Heart left ventricle (tissue), 16 donors: ENCODE results near the gene ASPSCR1. TPM values are rescaled to one million over a fixed set of nuclear protein-coding genes. Genes with fewer than 3 reads are reported as not detected.

Experiments
- ATAC-seq, 4 donors: fragments of 200-7000 bp; cut with Tn5 transposase; one replicate each; pipeline ENCODE4 v1.9.1; 2020 to 2022; ENCODE audit warnings: moderate library complexity in 4 of 4, mild to moderate bottlenecking in 3 of 4, moderate number of reproducible peaks in 1 of 4
- DNase-seq, 5 donors: peaks; one replicate each; pipeline ENCODE4 v3.0.0-alpha.2; 2020
- H3K27ac ChIP-seq, 12 donors: fragments of 200-600 bp; sonication (generic) in 4 of 12; one replicate each; pipeline versions ENCODE4 v1.5.0 to v1.8.0; 2016 to 2022; ENCODE audit warnings: mild to moderate bottlenecking in 2 of 12
- H3K27me3 ChIP-seq, 9 donors: fragments of 200-600 bp; sonication (generic) in 2 of 9; one replicate each; pipeline versions ENCODE4 v1.5.1 to v1.8.0; 2016 to 2022; ENCODE audit warnings: mild to moderate bottlenecking in 3 of 9
- H3K36me3 ChIP-seq, 9 donors: fragments of 200-600 bp; sonication (generic) in 2 of 9; one replicate each; pipeline versions ENCODE4 v1.5.0 to v1.8.0; 2018 to 2022; ENCODE audit warnings: mild to moderate bottlenecking in 2 of 9
- H3K4me1 ChIP-seq, 12 donors: fragments of 200-600 bp; sonication (generic) in 4 of 12; one replicate each; pipeline versions ENCODE4 v1.5.0 to v1.8.0; 2016 to 2022; ENCODE audit warnings: mild to moderate bottlenecking in 3 of 12
- H3K4me3 ChIP-seq, 12 donors: fragments of 200-600 bp; sonication (generic) in 4 of 12; one replicate each; pipeline versions ENCODE4 v1.5.0 to v1.8.0; 2017 to 2022; ENCODE audit warnings: mild to moderate bottlenecking in 9 of 12, moderate library complexity in 4 of 12
- H3K9me3 ChIP-seq, 12 donors: fragments of 200-600 bp; sonication (generic) in 4 of 12; one replicate each; pipeline versions ENCODE4 v1.5.0 to v1.8.0; 2016 to 2022; ENCODE audit warnings: mild to moderate bottlenecking in 1 of 12
- CTCF ChIP-seq, 12 donors: fragments of 200-600 bp; sonication (generic) in 4 of 12; IDR thresholded peaks; one replicate each; pipeline versions ENCODE4 v1.5.0 to v1.8.0; 2018 to 2022; ENCODE audit warnings: antibody characterized with exemption in 12 of 12, mild to moderate bottlenecking in 5 of 12
- POLR2A ChIP-seq, 2 donors: fragments of 450-650 bp; IDR thresholded peaks; one replicate each; pipeline ENCODE4 v1.6.1; 2017; ENCODE audit warnings: antibody characterized with exemption in 2 of 2, mild to moderate bottlenecking in 2 of 2, moderate library complexity in 2 of 2
- WGBS, 4 donors: extraction: QIAGEN DNeasy Blood & Tissue Kit in 2 of 4; methylation state at CpG; one replicate each; pipeline versions ENCODE4 v1.1.5 to v1.1.7; 2013 to 2018; 5-methylcytosine and 5-hydroxymethylcytosine counted together
- intact Hi-C, 10 donors: fragments of 100-400 bp; cut with DNase I; formaldehyde crosslinking; loops; one replicate each; pipeline versions ENCODE4 v1.11.1 to v1.14.2; 2022
- polyA plus RNA-seq, 2 donors: library from polyadenylated mRNA; stranded (reverse); fragments of 200-250 nt; gene quantifications; one replicate each; pipeline ENCODE4 v1.2.3, GENCODE V29; 2013
- total RNA-seq, 9 donors: library from RNA; depleted of rRNA in 2 of 9; stranded (reverse); fragments of >200 nt in 2 of 9; fragmentation: NEBNext Ultra II Directional in 3 of 9; extraction: Animal tissue kit (Norgen Biotek cat#: 25700) in 3 of 9; gene quantifications; one replicate each; pipeline versions ENCODE4 v1.1.0 to v1.2.4, GENCODE V29; 2016 to 2023
- donor health status: ischemic (EF 13 %, LVEDD 7.1; RV severe dilation, severe dysfunction).
- donor health status: healthy with polysubstance abuse.
- donor health status: DM: no; HTN: yes; CAD: no.
- donor health status: DM: no; HTN: no; CAD: no.
- donor health status: ischemic (EF 25% LVEDD 6.9; RV normal size, moderate dysfunction).
- donor health status: ischemic (EF 25% LVEDD 5.7; RV mildly dilated, moderate dysfunction).
- donor health status: healthy.
- donor health status: DM: yes; HTN: yes; CAD: no.
- donor health status: ischemic (EF 35%, LVEDD 5.7; RV mildly dilated, moderate dysfunction).
- donor health status: nonischemic (EF 11% LVEDD 7.7; RV severe dilation, severe dysfunction).
- donor health status: DM: yes; HTN: yes; CAD: no.
- donor health status: PGD.
- donor health status: ischemic (EF 29% LVEDD 5.4; RV normal size, mild dysfunction).
- donor health status: nonischemic (EF 23%, LVEDD 6.1; RV moderate dilation, normal function).

The ASPSCR1 gene
- total and polyA plus RNA-seq, 11 donors = 15.1 to 43.6 (median 22.9) TPM

- TF ChIP-seq CTCF (IDR thresholded peaks at IDR 0.05) (no peak), POLR2A (IDR thresholded peaks at IDR 0.05) (no peak)
- DNase-seq = peak in 1 of 5 donors; percentile 12
- 73 to 79% (median 77%) methylated on average over 16 to 19 of the region's 19 CpGs for WGBS, 4 donors
- peaks cover 0 to 5% (median 0%) of the 10 kb centered on the region in 12 donors for H3K4me1 ChIP-seq
- no peak for ATAC-seq
- H3K4me3 ChIP-seq = no peak overlapping the region
- H3K36me3 ChIP-seq = no peaks in the 10 kb centered on the region
- H3K27ac ChIP-seq = no peak overlapping the region
- intact Hi-C loops = loop anchor here in 5 of 10 donors (5.0 kb wide), 2 partner anchors 68 to 198 kb away; partner anchors contain the start of genes CENPX (in 1 of the 5) and LRRC45 (in 1 of the 5)
- no peaks in the 10 kb centered on the region for H3K9me3 ChIP-seq
- peaks cover 6 to 41% (median 16%) of the 10 kb centered on the region in 9 donors for H3K27me3 ChIP-seq
Measured at GRCh38 chr17:81954131-81955057, 23.0 kb upstream of the ASPSCR1 start.

- H3K27me3 ChIP-seq = peaks cover 11 to 48% (median 23%) of the 10 kb centered on the region in 9 donors
Measured at GRCh38 chr17:81955058-81955681, 22.3 kb upstream of the ASPSCR1 start.

GRCh38 chr17:81955756-81956544 is 21.5 kb upstream of the ASPSCR1 start:
- intact Hi-C loops = loop anchor here in 5 of 10 donors (5.0 kb wide), 2 partner anchors 66 to 196 kb away; partner anchors contain the start of genes CENPX (in 1 of the 5) and LRRC45 (in 1 of the 5)
- ATAC-seq = no peak
- peaks cover 2 to 20% (median 9%) of the 10 kb centered on the region in 12 donors for H3K4me1 ChIP-seq
- DNase-seq = no peak
- TF ChIP-seq CTCF (IDR thresholded peaks at IDR 0.05) (no peak), POLR2A (IDR thresholded peaks at IDR 0.05) (no peak)
- WGBS, 4 donors = 80 to 86% (median 82%) methylated on average over 8 to 13 of the region's 13 CpGs
- no peaks in the 10 kb centered on the region for H3K36me3 ChIP-seq
- peaks cover 16 to 54% (median 28%) of the 10 kb centered on the region in 9 donors for H3K27me3 ChIP-seq
- no peak overlapping the region for H3K27ac ChIP-seq
- H3K4me3 ChIP-seq = no peak overlapping the region
- H3K9me3 ChIP-seq = no peaks in the 10 kb centered on the region

More at GRCh38 chr17:81955058-81955681, 22.3 kb upstream of the ASPSCR1 start:
- DNase-seq = no peak
- no peak for ATAC-seq
- Histone ChIP-seq H3K4me3 (no peak overlapping the region), H3K27ac (no peak overlapping the region), H3K36me3 (no peaks in the 10 kb centered on the region), H3K9me3 (no peaks in the 10 kb centered on the region), H3K4me1 (peaks cover 2 to 12% (median 5%) of the 10 kb centered on the region in 12 donors)
- WGBS, 4 donors = 90 to 93% (median 92%) methylated on average over 24 to 26 of the region's 26 CpGs
- TF ChIP-seq POLR2A (IDR thresholded peaks at IDR 0.05) (no peak), CTCF (IDR thresholded peaks at IDR 0.05) (no peak)
- intact Hi-C loops = loop anchor here in 5 of 10 donors (5.0 kb wide), 2 partner anchors 67 to 197 kb away; partner anchors contain the start of genes CENPX (in 1 of the 5) and LRRC45 (in 1 of the 5)
